Thoracic aorta (tissue), 2 donors: Measurements from ENCODE around the gene RPTOR. TPM values are rescaled to one million over a fixed set of nuclear protein-coding genes. Genes with fewer than 3 reads are reported as not detected.

Experiments
- ATAC-seq: fragments of 150-250 bp; one replicate; pipeline ENCODE4 v1.8.0; 2017; ENCODE audit warnings: low read depth; ENCODE audit not compliant: insufficient number of reproducible peaks, low FRiP score
- DNase-seq: peaks from one replicate; pipeline ENCODE4 v3.0.0-alpha.2; 2020; ENCODE audit warnings: low spot score
- H3K27ac ChIP-seq, 2 donors: fragments of 200-600 bp; sonication (generic); 1 replicate in 1 of 2; 2 replicates in 1 of 2; pipeline ENCODE4 v1.5.1; 2016; ENCODE audit warnings: mild to moderate bottlenecking in 2 of 2, moderate library complexity in 2 of 2
- H3K27me3 ChIP-seq: fragments of 200-600 bp; sonication (generic); replicated peaks from 2 replicates; pipeline ENCODE4 v1.6.0; 2016; ENCODE audit warnings: mild to moderate bottlenecking; ENCODE audit not compliant: insufficient read depth
- H3K36me3 ChIP-seq: fragments of 200-600 bp; sonication (generic); one replicate; pipeline ENCODE4 v1.5.1; 2016
- H3K4me1 ChIP-seq, 2 donors: fragments of 200-600 bp; sonication (generic); 1 replicate in 1 of 2; 2 replicates in 1 of 2; pipeline versions ENCODE4 v1.5.1 to v1.6.0; 2016; ENCODE audit warnings: low read depth in 2 of 2, mild to moderate bottlenecking in 1 of 2; ENCODE audit not compliant: control insufficient read depth in 1 of 2
- H3K4me3 ChIP-seq: fragments of 200-600 bp; sonication (generic); 2 replicates; pipeline ENCODE4 v1.5.1; 2016; ENCODE audit warnings: mild to moderate bottlenecking
- H3K9me3 ChIP-seq: fragments of 200-600 bp; sonication (generic); 2 replicates; pipeline ENCODE4 v1.5.1; 2016
- CTCF ChIP-seq: fragments of 200-600 bp; sonication (generic); IDR thresholded peaks from one replicate; pipeline ENCODE4 v1.5.1; 2019; ENCODE audit warnings: antibody characterized with exemption
- total RNA-seq, 2 donors: library from RNA; depleted of rRNA; stranded (reverse); fragments of >200 nt; gene quantifications; one replicate each; pipeline versions ENCODE4 v1.1.0 to v1.2.3, GENCODE V29; 2016

RPTOR gene
- total RNA-seq, 2 donors from 2014 or later: 42.0 to 47.4 TPM

- TF ChIP-seq CTCF: no peak
- Histone ChIP-seq H3K36me3 (no peaks in the 10 kb centered on the region), H3K27me3 (no peaks in the 10 kb centered on the region), H3K9me3 (no peaks in the 10 kb centered on the region), H3K4me1 (no peaks in the 10 kb centered on the region), H3K27ac (no peak overlapping the region), H3K4me3 (no peak overlapping the region)
- ATAC-seq (no peak), DNase-seq (no peak)
These were observed 205.0 kb downstream of the RPTOR start for GRCh38 chr17:80749611-80750010.

- no peak for TF ChIP-seq CTCF
- Histone ChIP-seq H3K4me1 (no peaks in the 10 kb centered on the region), H3K36me3 (no peaks in the 10 kb centered on the region), H3K9me3 (no peaks in the 10 kb centered on the region), H3K27me3 (no peaks in the 10 kb centered on the region), H3K27ac (no peak overlapping the region), H3K4me3 (no peak overlapping the region)
- DNase-seq: no peak
- ATAC-seq: no peak
These were observed 205.6 kb downstream of the RPTOR start for GRCh38 chr17:80750263-80750662.

- Histone ChIP-seq H3K27me3 (no peaks in the 10 kb centered on the region), H3K36me3 (no peaks in the 10 kb centered on the region), H3K4me3 (no peak overlapping the region), H3K27ac (no peak overlapping the region), H3K4me1 (no peaks in the 10 kb centered on the region), H3K9me3 (no peaks in the 10 kb centered on the region)
- ATAC-seq (no peak), DNase-seq (no peak)
- TF ChIP-seq CTCF: no peak
These were observed 206.7 kb downstream of the RPTOR start for GRCh38 chr17:80751070-80751945.

GRCh38 chr17:80751946-80752581 lies 207.4 kb downstream of the RPTOR start:
- ATAC-seq: no peak
- H3K4me3 ChIP-seq: no peak overlapping the region
- H3K27me3 ChIP-seq: no peaks in the 10 kb centered on the region
- no peaks in the 10 kb centered on the region for H3K9me3 ChIP-seq
- H3K4me1 ChIP-seq: no peaks in the 10 kb centered on the region
- no peak for TF ChIP-seq CTCF
- H3K27ac ChIP-seq: no peak overlapping the region
- H3K36me3 ChIP-seq: no peaks in the 10 kb centered on the region
- DNase-seq: no peak

- Histone ChIP-seq H3K27me3 (no peaks in the 10 kb centered on the region), H3K9me3 (no peaks in the 10 kb centered on the region), H3K4me3 (no peak overlapping the region), H3K36me3 (no peaks in the 10 kb centered on the region), H3K4me1 (no peaks in the 10 kb centered on the region), H3K27ac (no peak overlapping the region)
- no peak for DNase-seq
- no peak for TF ChIP-seq CTCF
- ATAC-seq: no peak
These were observed 209.2 kb downstream of the RPTOR start for GRCh38 chr17:80753685-80754345.
